ENCODE data around the gene RMDN3. TPM values are rescaled to one million over a fixed set of nuclear protein-coding genes. Genes with fewer than 3 reads are reported as not detected.

RMDN3 gene
- total RNA-seq, 2 experiments from 2014 or later = 32.5 to 36.4 TPM

- peak; percentile 67 for ATAC-seq (ENCODE audit: low read depth)
- Mint-ChIP-seq H3K4me3 (peak within 1 kb of the TSS; percentile 58), H3K27me3 (no peaks in the 10 kb centered on the region), H3K27ac (peak within 1 kb of the TSS; percentile 89), H3K4me1 (peaks cover 26% of the 10 kb centered on the region), H3K36me3 (peaks cover 3% of the 10 kb centered on the region), H3K9me3 (no peaks in the 10 kb centered on the region)
- POLR2A ChIA-PET = interaction anchor here (0.6 to 2.4 kb wide), 8 partner anchors 9 to 179 kb away, joined by 3 to 14 read pairs (median 6); partner anchors contain the start of genes DNAJC17, RAD51, RMDN3 and ZFYVE19
- peak; percentile 64 for DNase-seq
Measured at GRCh38 chr15:40769274-40770146, 14.5 kb upstream of the RMDN3 start, which contains the start of gene C15orf62. Gene C15orf62, plus strand, starts transcription at chr15:40769980. Its CDS starts 516 bp downstream, at chr15:40770496.

- peak overlapping the region; percentile 89 for H3K27ac Mint-ChIP-seq
- peaks cover 26% of the 10 kb centered on the region for H3K4me1 Mint-ChIP-seq
- POLR2A ChIA-PET = interaction anchor here (1.7 to 2.4 kb wide), 4 partner anchors 14 to 74 kb away, joined by 6 to 14 read pairs (median 10); partner anchors contain the start of genes RAD51 and RMDN3
- no peaks in the 10 kb centered on the region for H3K27me3 Mint-ChIP-seq
- DNase-seq (no peak), ATAC-seq (ENCODE audit: low read depth) (no peak)
- no peaks in the 10 kb centered on the region for H3K9me3 Mint-ChIP-seq
- H3K4me3 Mint-ChIP-seq = peak overlapping the region; percentile 58
- peaks cover 3% of the 10 kb centered on the region for H3K36me3 Mint-ChIP-seq
Measured at GRCh38 chr15:40768521-40769273, 13.6 kb upstream of the RMDN3 start.

- Mint-ChIP-seq H3K4me1 (peaks cover 32% of the 10 kb centered on the region), H3K9me3 (no peaks in the 10 kb centered on the region), H3K27me3 (no peaks in the 10 kb centered on the region), H3K36me3 (peaks cover 3% of the 10 kb centered on the region), H3K27ac (peak overlapping the region; percentile 89), H3K4me3 (no peak overlapping the region)
- ATAC-seq (ENCODE audit: low read depth) (no peak), DNase-seq (no peak)
- POLR2A ChIA-PET = interaction anchor here (1.7 to 2.4 kb wide), 4 partner anchors 13 to 73 kb away, joined by 6 to 14 read pairs (median 10); partner anchors contain the start of genes RAD51 and RMDN3
Measured at GRCh38 chr15:40767838-40768500, 12.9 kb upstream of the RMDN3 start.

GRCh38 chr15:40766906-40767837 is 12.1 kb upstream of the RMDN3 start:
- Mint-ChIP-seq H3K4me3 (no peak overlapping the region), H3K27ac (no peak overlapping the region), H3K4me1 (peaks cover 32% of the 10 kb centered on the region), H3K27me3 (no peaks in the 10 kb centered on the region), H3K9me3 (no peaks in the 10 kb centered on the region), H3K36me3 (peaks cover 2% of the 10 kb centered on the region)
- POLR2A ChIA-PET = interaction anchor here (0.5 to 4.4 kb wide), 5 partner anchors 9 to 45 kb away, joined by 3 to 21 read pairs (median 10); no protein-coding TSS in a partner anchor
- no peak for DNase-seq
- ATAC-seq (ENCODE audit: low read depth) = no peak

- no peaks in the 10 kb centered on the region for H3K9me3 Mint-ChIP-seq
- ATAC-seq (ENCODE audit: low read depth) (no peak), DNase-seq (no peak)
- POLR2A ChIA-PET = interaction anchor here (0.5 to 4.4 kb wide), 5 partner anchors 10 to 44 kb away, joined by 3 to 21 read pairs (median 10); no protein-coding TSS in a partner anchor
- H3K4me1 Mint-ChIP-seq = peaks cover 32% of the 10 kb centered on the region
- H3K27ac Mint-ChIP-seq = peak overlapping the region; percentile 39
- no peaks in the 10 kb centered on the region for H3K27me3 Mint-ChIP-seq
- H3K4me3 Mint-ChIP-seq = no peak overlapping the region
- H3K36me3 Mint-ChIP-seq = peaks cover 2% of the 10 kb centered on the region
Measured at GRCh38 chr15:40766194-40766815, 11.3 kb upstream of the RMDN3 start.

- Mint-ChIP-seq H3K36me3 (peaks cover 2% of the 10 kb centered on the region), H3K27me3 (peaks cover 2% of the 10 kb centered on the region), H3K27ac (peak overlapping the region; percentile 89), H3K9me3 (no peaks in the 10 kb centered on the region), H3K4me1 (peaks cover 26% of the 10 kb centered on the region), H3K4me3 (peak overlapping the region; percentile 82)
- DNase-seq (no peak), ATAC-seq (ENCODE audit: low read depth) (no peak)
- POLR2A ChIA-PET = interaction anchor here (0.5 to 4.4 kb wide), 12 partner anchors 8 to 639 kb away, joined by 3 to 25 read pairs (median 7); partner anchors contain the start of genes CHP1, RAD51, RMDN3 and VPS18
Measured at GRCh38 chr15:40764629-40765103, 9.6 kb upstream of the RMDN3 start.

- peaks cover 5% of the 10 kb centered on the region for H3K27me3 Mint-ChIP-seq
- peaks cover 2% of the 10 kb centered on the region for H3K36me3 Mint-ChIP-seq
- H3K4me1 Mint-ChIP-seq = peaks cover 19% of the 10 kb centered on the region
- ATAC-seq (ENCODE audit: low read depth) (peak; percentile 56), DNase-seq (peak; percentile 85)
- POLR2A ChIA-PET = interaction anchor here (0.8 to 4.4 kb wide), 9 partner anchors 8 to 467 kb away, joined by 3 to 25 read pairs (median 10); partner anchors contain the start of genes CHP1, RAD51, RMDN3 and VPS18
- peak within 1 kb of the TSS; percentile 82 for H3K4me3 Mint-ChIP-seq
- H3K9me3 Mint-ChIP-seq = no peaks in the 10 kb centered on the region
- peak within 1 kb of the TSS; percentile 89 for H3K27ac Mint-ChIP-seq
Measured at GRCh38 chr15:40763801-40764628, 9.0 kb upstream of the RMDN3 start, which contains the start of gene GCHFR. Gene GCHFR, plus strand, starts transcription at chr15:40764068. Its CDS starts 113 bp downstream, at chr15:40764181.

GRCh38 chr15:40762919-40763800 is 8.1 kb upstream of the RMDN3 start:
- no peaks in the 10 kb centered on the region for H3K9me3 Mint-ChIP-seq
- POLR2A ChIA-PET = interaction anchor here (1.6 to 4.4 kb wide), 6 partner anchors 9 to 131 kb away, joined by 4 to 25 read pairs (median 12); partner anchors contain the start of genes RAD51, RMDN3 and VPS18
- DNase-seq (peak; percentile 62), ATAC-seq (ENCODE audit: low read depth) (peak; percentile 1)
- H3K4me3 Mint-ChIP-seq = peak overlapping the region; percentile 82
- H3K27ac Mint-ChIP-seq = peak overlapping the region; percentile 89
- peaks cover 14% of the 10 kb centered on the region for H3K4me1 Mint-ChIP-seq
- H3K36me3 Mint-ChIP-seq = no peaks in the 10 kb centered on the region
- peaks cover 5% of the 10 kb centered on the region for H3K27me3 Mint-ChIP-seq

- Mint-ChIP-seq H3K36me3 (no peaks in the 10 kb centered on the region), H3K4me3 (no peak overlapping the region), H3K27me3 (peaks cover 7% of the 10 kb centered on the region), H3K9me3 (no peaks in the 10 kb centered on the region), H3K4me1 (peaks cover 16% of the 10 kb centered on the region), H3K27ac (no peak overlapping the region)
- POLR2A ChIA-PET = interaction anchor here (0.6 kb wide), 1 partner anchor 567 kb away, joined by 3 read pairs; no protein-coding TSS in a partner anchor
- DNase-seq (no peak), ATAC-seq (ENCODE audit: low read depth) (no peak)
Measured at GRCh38 chr15:40759961-40760360, 4.9 kb upstream of the RMDN3 start.

GRCh38 chr15:40756938-40757337 is 1.9 kb upstream of the RMDN3 start:
- Mint-ChIP-seq H3K4me1 (peaks cover 28% of the 10 kb centered on the region), H3K27me3 (peaks cover 7% of the 10 kb centered on the region), H3K9me3 (no peaks in the 10 kb centered on the region), H3K27ac (no peak overlapping the region), H3K4me3 (no peak overlapping the region), H3K36me3 (peaks cover under 1% of the 10 kb centered on the region)
- DNase-seq (no peak), ATAC-seq (ENCODE audit: low read depth) (no peak)
- POLR2A ChIA-PET = interaction anchor here (0.6 to 1.4 kb wide), 5 partner anchors 8 to 166 kb away, joined by 4 to 13 read pairs (median 5); partner anchors contain the start of genes GCHFR and RAD51
